ENCODE results near the gene PLXNA4. TPM values are rescaled to one million over a fixed set of nuclear protein-coding genes. Genes with fewer than 3 reads are reported as not detected.

Gene PLXNA4
- total RNA-seq, 1 experiment from 2014 or later: 0.10 TPM

- BruUV-seq (replicated peaks): no TSS peak
- Histone ChIP-seq H3K4me1 (ENCODE audit: control insufficient read depth, insufficient read depth, low read length) (no peaks in the 10 kb centered on the region), H3K36me3 (ENCODE audit: control insufficient read depth, insufficient read depth, low read length) (no peaks in the 10 kb centered on the region), H3K4me3 (ENCODE audit: low read depth in 2 of 2, low read length in 2 of 2) (no peak overlapping the region), H3K9me3 (ENCODE audit: control insufficient read depth, insufficient read depth, low read depth, low read length) (no peaks in the 10 kb centered on the region), H3K27me3 (ENCODE audit: control insufficient read depth, insufficient read depth, low read length) (peaks cover 16% of the 10 kb centered on the region), H3K27ac (ENCODE audit: low read length) (no peak overlapping the region)
- DNase-seq (ENCODE audit: low read depth, low spot score): no peak
- no peak for TF ChIP-seq TCF7L2 (IDR thresholded peaks at IDR 0.05; ENCODE audit: low read depth, low read length)
- no peak for TF ChIP-seq REST (IDR thresholded peaks at IDR 0.05; ENCODE audit: insufficient read depth in 1 of 2, low read depth in 2 of 2, low read length in 1 of 2)
- no peak for TF ChIP-seq SIN3A (IDR thresholded peaks at IDR 0.05; ENCODE audit: borderline replicate concordance, insufficient read depth, low read depth, low read length)
- TF ChIP-seq POLR2AphosphoS5 (IDR thresholded peaks at IDR 0.05; ENCODE audit: low read depth, low read length): no peak
- no peak for TF ChIP-seq CTCF (IDR thresholded peaks at IDR 0.05)
- ATAC-seq: no peak
- intact Hi-C loops (cut with micrococcal nuclease; ENCODE audit: unreplicated experiment) (no loop called here), in situ Hi-C loops (cut with HindIII; ENCODE audit: low pct_unique_long_range_greater_than_20kb, low sequenced_read_pairs) (no loop called here)
- ChIA-PET POLR2A (interaction anchor here (0.5 kb wide), 1 partner anchor 603 kb away, joined by 4 read pairs; no protein-coding TSS in a partner anchor), CTCF (no interaction called here)
Measured at GRCh38 chr7:132541656-132542055, 34.6 kb downstream of the PLXNA4 start.

- no peak overlapping the region for H3K27ac ChIP-seq (ENCODE audit: low read length)
- no peak for TF ChIP-seq SIN3A (IDR thresholded peaks at IDR 0.05; ENCODE audit: borderline replicate concordance, insufficient read depth, low read depth, low read length)
- no peak for TF ChIP-seq TCF7L2 (IDR thresholded peaks at IDR 0.05; ENCODE audit: low read depth, low read length)
- no peak for TF ChIP-seq POLR2AphosphoS5 (IDR thresholded peaks at IDR 0.05; ENCODE audit: low read depth, low read length)
- TF ChIP-seq REST (IDR thresholded peaks at IDR 0.05; ENCODE audit: insufficient read depth in 1 of 2, low read depth in 2 of 2, low read length in 1 of 2): no peak
- TF ChIP-seq CTCF (IDR thresholded peaks at IDR 0.05): no peak
- H3K4me1 ChIP-seq (ENCODE audit: control insufficient read depth, insufficient read depth, low read length): no peaks in the 10 kb centered on the region
- no peaks in the 10 kb centered on the region for H3K9me3 ChIP-seq (ENCODE audit: control insufficient read depth, insufficient read depth, low read depth, low read length)
- in situ Hi-C loops (cut with HindIII; ENCODE audit: low pct_unique_long_range_greater_than_20kb, low sequenced_read_pairs): no loop called here
- DNase-seq (ENCODE audit: low read depth, low spot score): no peak
- intact Hi-C loops (cut with micrococcal nuclease; ENCODE audit: unreplicated experiment): no loop called here
- ChIA-PET CTCF (no interaction called here), POLR2A (no interaction called here)
- peaks cover 12% of the 10 kb centered on the region for H3K27me3 ChIP-seq (ENCODE audit: control insufficient read depth, insufficient read depth, low read length)
- no peaks in the 10 kb centered on the region for H3K36me3 ChIP-seq (ENCODE audit: control insufficient read depth, insufficient read depth, low read length)
- no peak for ATAC-seq
- no TSS peak for BruUV-seq (replicated peaks)
- H3K4me3 ChIP-seq (ENCODE audit: low read depth in 2 of 2, low read length in 2 of 2): no peak overlapping the region
Measured at GRCh38 chr7:132537456-132538145, 38.7 kb downstream of the PLXNA4 start.

Data from Panc1 (cell line).